ENCODE measurements around the gene TBX1.

DNA sequence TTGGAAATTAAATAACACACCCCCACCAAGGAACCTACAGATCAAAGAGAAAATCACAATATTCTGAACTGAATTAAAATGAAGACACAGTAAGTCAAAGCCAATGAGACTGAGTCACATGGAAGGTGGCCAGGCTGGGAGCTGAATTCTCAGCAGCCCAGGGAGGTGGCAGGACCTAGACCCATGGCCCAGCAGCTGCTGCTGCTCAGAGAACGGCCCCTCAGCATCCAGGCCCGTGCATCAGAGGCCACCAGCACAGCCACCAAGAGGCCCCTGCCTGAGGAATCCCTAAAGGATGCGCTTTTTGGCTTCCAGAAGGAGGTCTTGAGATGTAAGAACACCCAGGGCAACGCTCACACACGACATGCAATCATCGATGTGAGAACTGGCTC is 35.0 kb downstream of the TBX1 start:
- TF ChIP-seq, protein P1, sequence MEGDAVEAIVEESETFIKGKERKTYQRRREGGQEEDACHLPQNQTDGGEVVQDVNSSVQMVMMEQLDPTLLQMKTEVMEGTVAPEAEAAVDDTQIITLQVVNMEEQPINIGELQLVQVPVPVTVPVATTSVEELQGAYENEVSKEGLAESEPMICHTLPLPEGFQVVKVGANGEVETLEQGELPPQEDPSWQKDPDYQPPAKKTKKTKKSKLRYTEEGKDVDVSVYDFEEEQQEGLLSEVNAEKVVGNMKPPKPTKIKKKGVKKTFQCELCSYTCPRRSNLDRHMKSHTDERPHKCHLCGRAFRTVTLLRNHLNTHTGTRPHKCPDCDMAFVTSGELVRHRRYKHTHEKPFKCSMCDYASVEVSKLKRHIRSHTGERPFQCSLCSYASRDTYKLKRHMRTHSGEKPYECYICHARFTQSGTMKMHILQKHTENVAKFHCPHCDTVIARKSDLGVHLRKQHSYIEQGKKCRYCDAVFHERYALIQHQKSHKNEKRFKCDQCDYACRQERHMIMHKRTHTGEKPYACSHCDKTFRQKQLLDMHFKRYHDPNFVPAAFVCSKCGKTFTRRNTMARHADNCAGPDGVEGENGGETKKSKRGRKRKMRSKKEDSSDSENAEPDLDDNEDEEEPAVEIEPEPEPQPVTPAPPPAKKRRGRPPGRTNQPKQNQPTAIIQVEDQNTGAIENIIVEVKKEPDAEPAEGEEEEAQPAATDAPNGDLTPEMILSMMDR (optimal IDR thresholded peaks at IDR 0.05 in 1 of 3, IDR thresholded peaks at IDR 0.05 in 1 of 3, conservative IDR thresholded peaks at IDR 0.05 in 1 of 3; ENCODE audit: extremely low read depth in 1 of 3, insufficient read depth in 2 of 3, low read length in 3 of 3): no peak
- no peak for TF ChIP-seq EZH2 (IDR thresholded peaks at IDR 0.05; ENCODE audit: low read length)

Data from keratinocyte (primary cell).